GM23338 (cell line): ENCODE results near the gene SFMBT2. TPM values are rescaled to one million over a fixed set of nuclear protein-coding genes. Genes with fewer than 3 reads are reported as not detected.

ENCODE experiments used
- ATAC-seq: fragments of 200-7000 bp; cut with Tn5 transposase; 3 replicates; pipeline ENCODE4 v1.9.1; 2020
- DNase-seq: peaks from one replicate; pipeline ENCODE4 v3.0.0-alpha.2; 2015; ENCODE audit warnings: low spot score
- H2AFZ ChIP-seq: fragments of 200-600 bp; sonication (generic); 2 replicates; pipeline ENCODE4 v1.8.0; 2016; ENCODE audit warnings: antibody characterized with exemption, mild to moderate bottlenecking, moderate library complexity
- H3F3A ChIP-seq: fragments of 200-600 bp; sonication (generic); replicated peaks from 2 replicates; pipeline ENCODE4 v1.8.0; 2017; ENCODE audit warnings: antibody characterized with exemption, mixed run types, low read depth
- H3K27ac ChIP-seq: fragments of 200-600 bp; sonication (generic); 2 replicates; pipeline ENCODE4 v1.6.1; 2016; ENCODE audit warnings: low read depth
- H3K27me3 ChIP-seq: fragments of 200-600 bp; sonication (generic); 2 replicates; pipeline ENCODE4 v1.8.0; 2016; ENCODE audit warnings: mild to moderate bottlenecking, mixed run types, moderate library complexity; ENCODE audit not compliant: insufficient read depth
- H3K36me3 ChIP-seq: fragments of 200-600 bp; sonication (generic); 2 replicates; pipeline ENCODE4 v1.8.0; 2016; ENCODE audit warnings: mild to moderate bottlenecking; ENCODE audit not compliant: insufficient read depth
- H3K4me1 ChIP-seq: fragments of 200-600 bp; sonication (generic); 2 replicates; pipeline ENCODE4 v1.8.0; 2016; ENCODE audit warnings: mild to moderate bottlenecking, moderate library complexity; ENCODE audit not compliant: insufficient read depth
- H3K4me2 ChIP-seq: fragments of 200-600 bp; sonication (generic); 2 replicates; pipeline ENCODE4 v1.7.1; 2017; ENCODE audit warnings: mixed run types
- H3K4me3 ChIP-seq: fragments of 200-600 bp; sonication (generic); 2 replicates; pipeline ENCODE4 v1.6.1; 2016; ENCODE audit warnings: mixed run types
- H3K79me2 ChIP-seq: fragments of 200-600 bp; sonication (generic); replicated peaks from 2 replicates; pipeline ENCODE4 v1.8.0; 2017; ENCODE audit warnings: mild to moderate bottlenecking; ENCODE audit not compliant: insufficient read depth
- H3K9me2 ChIP-seq: fragments of 200-600 bp; sonication (generic); 2 replicates; pipeline ENCODE4 v1.8.0; 2017; ENCODE audit not compliant: insufficient read depth
- H4K20me1 ChIP-seq: fragments of 200-600 bp; sonication (generic); replicated peaks from 2 replicates; pipeline ENCODE4 v1.8.0; 2017; ENCODE audit warnings: mild to moderate bottlenecking; ENCODE audit not compliant: insufficient read depth
- H3K27ac Mint-ChIP-seq: 2 replicates; pipeline ENCODE4 v1.8.0; 2020; ENCODE audit warnings: inconsistent platforms, mild to moderate bottlenecking, moderate library complexity, mixed read lengths
- H3K27me3 Mint-ChIP-seq: 3 replicates; pipeline ENCODE4 v1.8.0; 2022; ENCODE audit warnings: low read depth, mild to moderate bottlenecking, moderate library complexity, mixed read lengths, inconsistent platforms; ENCODE audit not compliant: insufficient read depth, poor library complexity
- H3K36me3 Mint-ChIP-seq: 3 replicates; pipeline ENCODE4 v1.8.0; 2021; ENCODE audit warnings: low read depth, mild to moderate bottlenecking, inconsistent platforms, moderate library complexity, mixed read lengths
- H3K4me1 Mint-ChIP-seq: 3 replicates; pipeline ENCODE4 v1.8.0; 2020; ENCODE audit warnings: mild to moderate bottlenecking, inconsistent platforms, mixed read lengths
- H3K4me3 Mint-ChIP-seq: 3 replicates; pipeline ENCODE4 v1.8.0; 2021; ENCODE audit warnings: moderate library complexity, mild to moderate bottlenecking, inconsistent platforms, mixed read lengths
- H3K9me3 Mint-ChIP-seq: 3 replicates; pipeline ENCODE4 v1.8.0; 2020; ENCODE audit warnings: moderate library complexity, mild to moderate bottlenecking, inconsistent platforms, mixed read lengths
- CREB1 ChIP-seq: fragments of 250-450 bp; sonication (Bioruptor Pico); IDR thresholded peaks from 2 replicates; pipeline ENCODE4 v1.5.0; 2020; ENCODE audit warnings: low read depth, mild to moderate bottlenecking, moderate library complexity
- EZH2 ChIP-seq: fragments of 200-600 bp; sonication (generic); IDR thresholded peaks from one replicate; pipeline ENCODE4 v1.8.0; 2017; ENCODE audit warnings: antibody characterized with exemption, mild to moderate bottlenecking, low read depth; ENCODE audit not compliant: unreplicated experiment
- EZH2phosphoT487 ChIP-seq: fragments of 200-600 bp; sonication (generic); IDR thresholded peaks from one replicate; pipeline ENCODE4 v1.8.1; 2018; ENCODE audit warnings: antibody characterized with exemption; ENCODE audit not compliant: unreplicated experiment
- JUNB ChIP-seq: IDR thresholded peaks from one replicate; pipeline ENCODE4 v1.6.1; 2016; ENCODE audit warnings: antibody characterized with exemption; ENCODE audit not compliant: unreplicated experiment
- NANOG ChIP-seq: IDR thresholded peaks from 2 replicates; pipeline ENCODE4 v1.6.1; 2016; ENCODE audit warnings: antibody characterized with exemption, borderline replicate concordance
- POLR2AphosphoS5 ChIP-seq: IDR thresholded peaks from 2 replicates; pipeline ENCODE4 v1.6.1; 2016; ENCODE audit warnings: antibody characterized with exemption, low read depth
- STAT1 ChIP-seq: IDR thresholded peaks from one replicate; pipeline ENCODE4 v1.6.1; 2016; ENCODE audit warnings: antibody characterized with exemption; ENCODE audit not compliant: unreplicated experiment
- ZNF114 ChIP-seq: fragments of 250-450 bp; sonication (Bioruptor Pico); IDR thresholded peaks from 2 replicates; pipeline ENCODE4 v1.5.0; 2020; ENCODE audit warnings: mild to moderate bottlenecking, moderate library complexity
- ZNF331 ChIP-seq: fragments of 250-450 bp; sonication (Bioruptor Pico); IDR thresholded peaks from 2 replicates; pipeline ENCODE4 v1.5.0; 2020; ENCODE audit warnings: low read depth, mild to moderate bottlenecking, moderate library complexity
- polyA plus RNA-seq: library from polyadenylated mRNA; unstranded; fragments of >200 nt; fragmentation: Nextera tagmentation; extraction: Ambion mirVana; gene quantifications from 2 replicates; pipeline ENCODE4 v1.2.1, GENCODE V29; 2016
- total RNA-seq: library from RNA; depleted of rRNA; stranded (reverse); fragments of >200 nt; shearing (Covaris generic); gene quantifications from 2 replicates; pipeline ENCODE4 v1.2.3, GENCODE V29; 2014
- TF ChIP-seq, protein P1 (sequence below): fragments of 250-450 bp; sonication (Bioruptor Pico); IDR thresholded peaks from 2 replicates; pipeline ENCODE4 v1.5.0; 2020; ENCODE audit warnings: mild to moderate bottlenecking, moderate library complexity
- TF ChIP-seq, protein P2 (sequence below): IDR thresholded peaks from 2 replicates; pipeline ENCODE4 v1.6.1; 2016; ENCODE audit warnings: antibody characterized with exemption
- TF ChIP-seq, protein P3 (sequence below): IDR thresholded peaks from one replicate; pipeline ENCODE4 v1.6.1; 2018; ENCODE audit warnings: antibody characterized with exemption; ENCODE audit not compliant: unreplicated experiment
- TF ChIP-seq, protein P4 (sequence below), 2 experiments: fragments of 200-600 bp in 1 of 2; sonication (generic) in 1 of 2; conservative IDR thresholded peaks; 2 replicates each; pipeline versions ENCODE4 v1.5.1 to v1.6.1; 2016 to 2017; ENCODE audit warnings: antibody characterized with exemption in 2 of 2, low read depth in 2 of 2, mild to moderate bottlenecking in 2 of 2, moderate library complexity in 1 of 2

Gene SFMBT2
- total and polyA plus RNA-seq, 2 experiments from 2014 or later, result 2.7 to 6.7 TPM

DNA sequence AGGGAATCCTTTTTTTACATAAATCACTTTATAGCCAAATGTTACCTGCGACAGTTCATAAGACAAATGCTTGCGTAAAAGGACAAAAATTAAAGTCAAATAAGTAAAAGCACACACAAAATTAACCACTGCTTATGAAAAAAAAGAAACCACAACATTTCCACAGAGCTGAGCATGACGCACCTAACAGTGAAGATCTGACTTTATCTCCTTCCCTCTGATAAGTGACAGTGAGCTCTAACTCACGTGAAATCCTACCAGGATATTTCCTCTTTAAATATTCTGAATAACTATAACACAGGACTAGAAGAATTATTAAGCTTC lies 225.5 kb downstream of the SFMBT2 start:
- H2AFZ ChIP-seq, result no peak overlapping the region
- no peak overlapping the region for H3K27ac ChIP-seq
- ATAC-seq (no peak), DNase-seq (no peak)
- no peaks in the 10 kb centered on the region for H3K27me3 ChIP-seq
- no peaks in the 10 kb centered on the region for H3K79me2 ChIP-seq
- Mint-ChIP-seq H3K36me3 (no peaks in the 10 kb centered on the region; the same call in 2 of the 3 replicates), H3K27ac (0 out of 2 replicates have a peak overlapping the region, but pooled peaks have one; percentile 13), H3K9me3 (no peaks in the 10 kb centered on the region), H3K4me3 (no peak overlapping the region), H3K27me3 (peaks cover 3% of the 10 kb centered on the region), H3K4me1 (no peaks in the 10 kb centered on the region)
- no peaks in the 10 kb centered on the region for H4K20me1 ChIP-seq
- H3K4me1 ChIP-seq, result no peaks in the 10 kb centered on the region; the same call in 1 of the 2 replicates
- TF ChIP-seq STAT1, result no peak
- TF ChIP-seq ZNF114 (CRISPR knock-in tag), result no peak
- TF ChIP-seq NANOG, result no peak
- TF ChIP-seq, protein P1, sequence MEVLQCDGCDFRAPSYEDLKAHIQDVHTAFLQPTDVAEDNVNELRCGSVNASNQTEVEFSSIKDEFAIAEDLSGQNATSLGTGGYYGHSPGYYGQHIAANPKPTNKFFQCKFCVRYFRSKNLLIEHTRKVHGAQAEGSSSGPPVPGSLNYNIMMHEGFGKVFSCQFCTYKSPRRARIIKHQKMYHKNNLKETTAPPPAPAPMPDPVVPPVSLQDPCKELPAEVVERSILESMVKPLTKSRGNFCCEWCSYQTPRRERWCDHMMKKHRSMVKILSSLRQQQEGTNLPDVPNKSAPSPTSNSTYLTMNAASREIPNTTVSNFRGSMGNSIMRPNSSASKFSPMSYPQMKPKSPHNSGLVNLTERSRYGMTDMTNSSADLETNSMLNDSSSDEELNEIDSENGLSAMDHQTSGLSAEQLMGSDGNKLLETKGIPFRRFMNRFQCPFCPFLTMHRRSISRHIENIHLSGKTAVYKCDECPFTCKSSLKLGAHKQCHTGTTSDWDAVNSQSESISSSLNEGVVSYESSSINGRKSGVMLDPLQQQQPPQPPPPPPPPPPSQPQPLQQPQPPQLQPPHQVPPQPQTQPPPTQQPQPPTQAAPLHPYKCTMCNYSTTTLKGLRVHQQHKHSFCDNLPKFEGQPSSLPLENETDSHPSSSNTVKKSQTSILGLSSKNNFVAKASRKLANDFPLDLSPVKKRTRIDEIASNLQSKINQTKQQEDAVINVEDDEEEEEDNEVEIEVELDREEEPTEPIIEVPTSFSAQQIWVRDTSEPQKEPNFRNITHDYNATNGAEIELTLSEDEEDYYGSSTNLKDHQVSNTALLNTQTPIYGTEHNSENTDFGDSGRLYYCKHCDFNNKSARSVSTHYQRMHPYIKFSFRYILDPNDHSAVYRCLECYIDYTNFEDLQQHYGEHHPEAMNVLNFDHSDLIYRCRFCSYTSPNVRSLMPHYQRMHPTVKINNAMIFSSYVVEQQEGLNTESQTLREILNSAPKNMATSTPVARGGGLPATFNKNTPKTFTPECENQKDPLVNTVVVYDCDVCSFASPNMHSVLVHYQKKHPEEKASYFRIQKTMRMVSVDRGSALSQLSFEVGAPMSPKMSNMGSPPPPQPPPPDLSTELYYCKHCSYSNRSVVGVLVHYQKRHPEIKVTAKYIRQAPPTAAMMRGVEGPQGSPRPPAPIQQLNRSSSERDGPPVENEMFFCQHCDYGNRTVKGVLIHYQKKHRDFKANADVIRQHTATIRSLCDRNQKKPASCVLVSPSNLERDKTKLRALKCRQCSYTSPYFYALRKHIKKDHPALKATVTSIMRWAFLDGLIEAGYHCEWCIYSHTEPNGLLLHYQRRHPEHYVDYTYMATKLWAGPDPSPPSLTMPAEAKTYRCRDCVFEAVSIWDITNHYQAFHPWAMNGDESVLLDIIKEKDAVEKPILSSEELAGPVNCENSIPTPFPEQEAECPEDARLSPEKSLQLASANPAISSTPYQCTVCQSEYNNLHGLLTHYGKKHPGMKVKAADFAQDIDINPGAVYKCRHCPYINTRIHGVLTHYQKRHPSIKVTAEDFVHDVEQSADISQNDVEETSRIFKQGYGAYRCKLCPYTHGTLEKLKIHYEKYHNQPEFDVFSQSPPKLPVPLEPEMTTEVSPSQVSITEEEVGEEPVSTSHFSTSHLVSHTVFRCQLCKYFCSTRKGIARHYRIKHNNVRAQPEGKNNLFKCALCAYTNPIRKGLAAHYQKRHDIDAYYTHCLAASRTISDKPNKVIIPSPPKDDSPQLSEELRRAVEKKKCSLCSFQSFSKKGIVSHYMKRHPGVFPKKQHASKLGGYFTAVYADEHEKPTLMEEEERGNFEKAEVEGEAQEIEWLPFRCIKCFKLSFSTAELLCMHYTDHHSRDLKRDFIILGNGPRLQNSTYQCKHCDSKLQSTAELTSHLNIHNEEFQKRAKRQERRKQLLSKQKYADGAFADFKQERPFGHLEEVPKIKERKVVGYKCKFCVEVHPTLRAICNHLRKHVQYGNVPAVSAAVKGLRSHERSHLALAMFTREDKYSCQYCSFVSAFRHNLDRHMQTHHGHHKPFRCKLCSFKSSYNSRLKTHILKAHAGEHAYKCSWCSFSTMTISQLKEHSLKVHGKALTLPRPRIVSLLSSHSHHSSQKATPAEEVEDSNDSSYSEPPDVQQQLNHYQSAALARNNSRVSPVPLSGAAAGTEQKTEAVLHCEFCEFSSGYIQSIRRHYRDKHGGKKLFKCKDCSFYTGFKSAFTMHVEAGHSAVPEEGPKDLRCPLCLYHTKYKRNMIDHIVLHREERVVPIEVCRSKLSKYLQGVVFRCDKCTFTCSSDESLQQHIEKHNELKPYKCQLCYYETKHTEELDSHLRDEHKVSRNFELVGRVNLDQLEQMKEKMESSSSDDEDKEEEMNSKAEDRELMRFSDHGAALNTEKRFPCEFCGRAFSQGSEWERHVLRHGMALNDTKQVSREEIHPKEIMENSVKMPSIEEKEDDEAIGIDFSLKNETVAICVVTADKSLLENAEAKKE (CRISPR knock-in tag), result no peak
- no peak for TF ChIP-seq EZH2phosphoT487
- TF ChIP-seq, protein P2, sequence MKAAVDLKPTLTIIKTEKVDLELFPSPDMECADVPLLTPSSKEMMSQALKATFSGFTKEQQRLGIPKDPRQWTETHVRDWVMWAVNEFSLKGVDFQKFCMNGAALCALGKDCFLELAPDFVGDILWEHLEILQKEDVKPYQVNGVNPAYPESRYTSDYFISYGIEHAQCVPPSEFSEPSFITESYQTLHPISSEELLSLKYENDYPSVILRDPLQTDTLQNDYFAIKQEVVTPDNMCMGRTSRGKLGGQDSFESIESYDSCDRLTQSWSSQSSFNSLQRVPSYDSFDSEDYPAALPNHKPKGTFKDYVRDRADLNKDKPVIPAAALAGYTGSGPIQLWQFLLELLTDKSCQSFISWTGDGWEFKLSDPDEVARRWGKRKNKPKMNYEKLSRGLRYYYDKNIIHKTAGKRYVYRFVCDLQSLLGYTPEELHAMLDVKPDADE, result no peak
- TF ChIP-seq, protein P3, sequence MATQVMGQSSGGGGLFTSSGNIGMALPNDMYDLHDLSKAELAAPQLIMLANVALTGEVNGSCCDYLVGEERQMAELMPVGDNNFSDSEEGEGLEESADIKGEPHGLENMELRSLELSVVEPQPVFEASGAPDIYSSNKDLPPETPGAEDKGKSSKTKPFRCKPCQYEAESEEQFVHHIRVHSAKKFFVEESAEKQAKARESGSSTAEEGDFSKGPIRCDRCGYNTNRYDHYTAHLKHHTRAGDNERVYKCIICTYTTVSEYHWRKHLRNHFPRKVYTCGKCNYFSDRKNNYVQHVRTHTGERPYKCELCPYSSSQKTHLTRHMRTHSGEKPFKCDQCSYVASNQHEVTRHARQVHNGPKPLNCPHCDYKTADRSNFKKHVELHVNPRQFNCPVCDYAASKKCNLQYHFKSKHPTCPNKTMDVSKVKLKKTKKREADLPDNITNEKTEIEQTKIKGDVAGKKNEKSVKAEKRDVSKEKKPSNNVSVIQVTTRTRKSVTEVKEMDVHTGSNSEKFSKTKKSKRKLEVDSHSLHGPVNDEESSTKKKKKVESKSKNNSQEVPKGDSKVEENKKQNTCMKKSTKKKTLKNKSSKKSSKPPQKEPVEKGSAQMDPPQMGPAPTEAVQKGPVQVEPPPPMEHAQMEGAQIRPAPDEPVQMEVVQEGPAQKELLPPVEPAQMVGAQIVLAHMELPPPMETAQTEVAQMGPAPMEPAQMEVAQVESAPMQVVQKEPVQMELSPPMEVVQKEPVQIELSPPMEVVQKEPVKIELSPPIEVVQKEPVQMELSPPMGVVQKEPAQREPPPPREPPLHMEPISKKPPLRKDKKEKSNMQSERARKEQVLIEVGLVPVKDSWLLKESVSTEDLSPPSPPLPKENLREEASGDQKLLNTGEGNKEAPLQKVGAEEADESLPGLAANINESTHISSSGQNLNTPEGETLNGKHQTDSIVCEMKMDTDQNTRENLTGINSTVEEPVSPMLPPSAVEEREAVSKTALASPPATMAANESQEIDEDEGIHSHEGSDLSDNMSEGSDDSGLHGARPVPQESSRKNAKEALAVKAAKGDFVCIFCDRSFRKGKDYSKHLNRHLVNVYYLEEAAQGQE, result no peak
- no peak for TF ChIP-seq CREB1 (CRISPR knock-in tag)
- TF ChIP-seq POLR2AphosphoS5, result no peak
- no peak for TF ChIP-seq EZH2
- TF ChIP-seq ZNF331 (CRISPR knock-in tag), result no peak
- no peak for TF ChIP-seq JUNB
- TF ChIP-seq, protein P4, sequence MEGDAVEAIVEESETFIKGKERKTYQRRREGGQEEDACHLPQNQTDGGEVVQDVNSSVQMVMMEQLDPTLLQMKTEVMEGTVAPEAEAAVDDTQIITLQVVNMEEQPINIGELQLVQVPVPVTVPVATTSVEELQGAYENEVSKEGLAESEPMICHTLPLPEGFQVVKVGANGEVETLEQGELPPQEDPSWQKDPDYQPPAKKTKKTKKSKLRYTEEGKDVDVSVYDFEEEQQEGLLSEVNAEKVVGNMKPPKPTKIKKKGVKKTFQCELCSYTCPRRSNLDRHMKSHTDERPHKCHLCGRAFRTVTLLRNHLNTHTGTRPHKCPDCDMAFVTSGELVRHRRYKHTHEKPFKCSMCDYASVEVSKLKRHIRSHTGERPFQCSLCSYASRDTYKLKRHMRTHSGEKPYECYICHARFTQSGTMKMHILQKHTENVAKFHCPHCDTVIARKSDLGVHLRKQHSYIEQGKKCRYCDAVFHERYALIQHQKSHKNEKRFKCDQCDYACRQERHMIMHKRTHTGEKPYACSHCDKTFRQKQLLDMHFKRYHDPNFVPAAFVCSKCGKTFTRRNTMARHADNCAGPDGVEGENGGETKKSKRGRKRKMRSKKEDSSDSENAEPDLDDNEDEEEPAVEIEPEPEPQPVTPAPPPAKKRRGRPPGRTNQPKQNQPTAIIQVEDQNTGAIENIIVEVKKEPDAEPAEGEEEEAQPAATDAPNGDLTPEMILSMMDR (conservative IDR thresholded peaks at IDR 0.05; ENCODE audit: low read depth in 2 of 2), result no peak
- H3K4me2 ChIP-seq, result no peak overlapping the region
- H3F3A ChIP-seq, result no peaks in the 10 kb centered on the region
- no peaks in the 10 kb centered on the region for H3K36me3 ChIP-seq
- peaks cover 7% of the 10 kb centered on the region; the same call in 1 of the 2 replicates for H3K9me2 ChIP-seq
- no peak overlapping the region for H3K4me3 ChIP-seq
